Fibroblast of gingiva (primary cell): Measurements from ENCODE around the gene SIGMAR1.
"Not testable (repeated sequence)": the region's sequence is repeated elsewhere in the genome, so short reads cannot be mapped to it uniquely, and the experiment has no call there.

Experiments
- DNase-seq: peaks from one replicate; pipeline ENCODE4 v3.0.0-alpha.2; 2011; ENCODE audit warnings: low read depth

SIGMAR1 gene

DNA sequence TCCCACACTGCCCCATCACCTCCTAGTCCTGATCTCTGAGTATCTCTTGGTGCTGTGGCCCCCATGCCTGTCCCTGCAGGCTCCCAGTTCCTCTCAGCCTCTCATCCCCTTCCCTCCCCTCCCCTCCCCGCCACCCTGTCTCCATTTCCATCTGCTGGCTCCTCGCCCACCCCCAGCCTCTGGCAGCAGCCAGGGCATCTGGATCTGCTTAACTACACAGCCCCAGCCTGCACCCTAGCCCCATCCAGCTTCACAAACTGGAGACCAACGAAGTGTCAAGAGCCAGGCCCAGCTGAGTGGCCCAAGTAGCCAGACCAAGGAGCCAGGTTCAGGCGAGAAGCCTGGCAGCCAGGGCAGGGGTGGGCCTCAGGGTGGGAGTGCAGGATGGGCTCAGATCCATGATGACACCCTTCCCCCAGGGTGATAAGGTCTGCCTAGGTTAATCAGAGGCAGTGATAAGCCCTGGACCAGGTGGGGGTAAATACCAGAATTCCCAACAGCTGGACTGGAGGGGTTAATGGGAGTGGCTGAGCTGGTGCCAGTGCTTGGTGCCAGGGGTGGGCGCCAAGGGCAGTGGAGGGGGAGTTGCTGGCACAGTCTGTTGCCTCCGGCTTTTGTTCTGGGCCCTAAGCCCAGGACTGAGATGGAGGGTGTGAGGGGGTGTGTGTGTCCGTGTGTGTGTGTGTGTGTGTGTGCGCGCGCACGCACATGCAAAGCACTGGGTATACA, 16.9 kb upstream of the SIGMAR1 start:
- DNase-seq: peak; percentile 97

- DNase-seq: peak; percentile 45
Measured at GRCh38 chr9:34653151-34654072, 15.8 kb upstream of the SIGMAR1 start.

DNA sequence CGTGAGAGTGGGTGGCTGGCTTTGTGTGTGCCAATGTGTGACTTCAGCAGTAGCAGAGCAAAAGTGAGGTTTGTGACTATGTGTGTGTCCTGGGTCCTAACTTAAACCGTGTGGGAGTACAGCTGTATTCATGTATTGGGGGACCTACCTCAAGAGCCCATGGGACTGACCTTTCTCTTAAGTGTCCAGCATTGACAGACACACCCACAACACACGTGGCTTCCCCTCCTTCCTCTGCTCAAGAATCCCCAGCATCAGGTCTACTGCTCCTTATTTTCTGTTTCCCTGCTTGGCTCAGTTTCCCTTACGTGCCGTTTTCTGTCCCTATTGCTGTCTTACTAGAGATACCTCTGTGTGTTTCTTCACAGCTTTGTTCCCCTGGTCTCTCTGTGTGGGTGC, 15.0 kb upstream of the SIGMAR1 start:
- no peak for DNase-seq

GRCh38 chr9:34651876-34652601, 14.5 kb upstream of the SIGMAR1 start, which contains the start of gene IL11RA:
Gene IL11RA, plus strand, starts transcription at chr9:34652185. Its CDS starts 3,033 bp downstream, at chr9:34655218.
- DNase-seq: peak; percentile 94

DNA sequence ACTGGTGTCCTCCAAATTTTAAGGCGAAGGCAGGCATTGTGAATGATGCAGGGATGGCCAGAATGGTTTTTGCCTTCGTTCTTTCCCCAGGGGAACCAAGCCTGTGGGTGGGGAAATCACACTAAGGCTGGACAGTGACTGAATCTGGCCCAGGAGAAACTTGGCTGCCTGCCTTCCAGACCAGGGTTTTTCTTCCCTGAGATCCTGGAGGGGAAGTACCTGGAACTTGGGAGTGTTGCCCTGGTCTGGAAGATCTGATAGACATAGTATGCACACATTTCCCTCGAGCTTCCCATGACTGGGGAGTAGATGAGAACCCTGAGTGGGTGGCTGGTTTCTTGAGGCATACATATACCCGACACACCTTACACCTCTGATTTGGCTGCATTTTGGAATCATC, 13.7 kb upstream of the SIGMAR1 start:
- peak; percentile 52 for DNase-seq

DNA sequence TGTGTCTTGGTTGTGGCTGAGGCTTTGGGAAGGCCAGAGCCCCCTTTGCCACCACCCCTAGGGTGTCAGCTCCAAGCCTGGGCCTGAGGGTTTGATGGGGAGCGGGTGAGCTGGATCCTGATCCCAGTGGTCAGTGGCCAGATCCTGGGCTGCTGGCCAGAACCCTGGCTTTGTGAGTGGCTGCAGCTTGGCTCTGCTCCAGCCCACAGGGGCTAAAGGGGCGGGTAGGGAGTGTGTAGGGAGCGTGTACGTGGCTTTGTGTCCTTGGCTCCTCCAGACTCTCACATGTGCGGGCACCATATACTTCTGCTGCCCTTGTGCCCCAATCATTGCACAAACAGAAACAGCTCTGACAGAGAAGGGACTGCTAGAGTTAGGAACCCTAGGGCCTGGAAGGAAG, 13.2 kb upstream of the SIGMAR1 start:
- DNase-seq: peak; percentile 38

GRCh38 chr9:34648673-34649072, 11.1 kb upstream of the SIGMAR1 start:
- no peak for DNase-seq

GRCh38 chr9:34647651-34648050, 10.1 kb upstream of the SIGMAR1 start:
- no peak for DNase-seq

DNA sequence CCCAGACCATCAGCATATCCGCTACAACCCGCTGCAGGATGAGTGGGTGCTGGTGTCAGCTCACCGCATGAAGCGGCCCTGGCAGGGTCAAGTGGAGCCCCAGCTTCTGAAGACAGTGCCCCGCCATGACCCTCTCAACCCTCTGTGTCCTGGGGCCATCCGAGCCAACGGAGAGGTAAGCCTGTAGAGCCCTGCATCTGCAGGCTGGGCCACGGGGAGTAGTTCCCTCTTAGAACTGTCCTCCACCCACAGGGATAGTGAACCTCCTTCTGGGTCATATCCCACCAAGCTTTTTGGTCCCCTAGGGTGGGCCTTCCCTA, 9.5 kb upstream of the SIGMAR1 start:
- no peak for DNase-seq

GRCh38 chr9:34646211-34647083, 8.9 kb upstream of the SIGMAR1 start, which contains the start of gene GALT:
Gene GALT, plus strand, starts transcription at chr9:34646675. Its CDS starts 30 bp downstream, at chr9:34646705.
- peak; percentile 75 for DNase-seq

GRCh38 chr9:34644766-34645314, 7.3 kb upstream of the SIGMAR1 start:
- no peak for DNase-seq

DNA sequence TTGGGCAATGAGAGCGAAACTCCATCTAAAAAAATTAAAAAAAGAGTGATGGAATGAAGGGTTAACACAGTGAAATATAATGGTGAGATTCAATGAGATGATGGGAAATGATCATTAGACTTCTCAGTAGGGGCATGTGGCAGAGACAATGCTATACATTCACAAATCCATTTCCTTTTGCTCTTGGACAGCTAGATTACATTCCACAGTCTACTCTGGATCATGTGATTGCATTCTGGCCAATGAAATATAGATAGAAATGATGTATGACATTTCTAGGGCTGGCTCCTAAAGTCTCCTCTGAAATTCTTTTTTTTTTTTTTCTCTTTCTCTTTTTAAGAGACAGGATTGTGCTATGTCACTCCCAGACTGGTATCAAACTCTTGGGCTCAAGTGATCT, 5.1 kb upstream of the SIGMAR1 start:
- DNase-seq: no peak

DNA sequence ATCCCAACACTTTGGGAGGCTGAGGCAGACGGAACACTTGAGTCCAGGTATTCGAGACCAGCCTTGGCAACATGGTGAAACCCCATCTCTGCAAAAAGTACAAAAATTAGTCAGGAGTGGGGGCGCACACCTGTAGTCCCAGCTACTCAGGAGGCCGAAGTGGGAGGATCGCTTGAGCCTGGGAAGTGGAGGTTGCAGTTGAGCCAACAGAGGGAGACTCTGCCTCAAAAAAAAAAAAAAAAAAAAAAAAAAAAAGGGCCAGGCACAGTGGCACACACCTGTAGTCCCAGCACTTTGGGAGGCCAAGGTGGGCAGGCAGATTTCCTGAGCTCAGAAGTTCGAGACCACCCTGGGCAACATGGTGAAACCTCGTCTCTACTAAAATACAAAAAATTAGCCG, 1.7 kb upstream of the SIGMAR1 start:
- not testable (repeated sequence) for DNase-seq

GRCh38 chr9:34638138-34638445, 505 bp upstream of the SIGMAR1 start:
- DNase-seq: no peak

DNA sequence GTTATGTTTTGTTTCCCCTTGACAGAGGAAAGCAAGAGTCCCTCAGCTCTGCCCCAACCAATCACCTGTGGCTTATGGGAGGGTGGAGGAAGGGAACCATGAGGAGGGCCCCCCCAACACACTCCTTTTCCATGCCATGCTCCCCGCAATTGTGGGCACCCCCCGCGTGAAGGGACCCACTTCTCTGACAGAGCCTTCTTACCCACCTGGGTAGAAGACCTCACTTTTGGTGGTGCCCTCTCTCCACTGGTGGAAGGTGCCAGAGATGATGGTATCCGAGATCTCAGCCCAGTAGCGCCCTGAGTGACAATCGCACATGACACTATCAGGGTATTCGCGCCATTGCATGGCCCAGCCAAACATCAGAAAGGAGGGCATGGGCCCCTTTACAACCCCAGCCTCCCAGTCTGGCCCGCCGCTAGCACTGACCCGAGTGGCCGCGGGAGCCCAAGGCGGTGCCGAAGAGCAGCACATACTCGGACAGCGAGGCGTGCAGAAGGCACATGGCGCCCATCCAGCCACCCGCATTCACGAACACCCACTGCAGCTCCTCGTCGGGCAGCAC, 714 bp downstream of the SIGMAR1 start:
- peak; percentile 40 for DNase-seq

DNA sequence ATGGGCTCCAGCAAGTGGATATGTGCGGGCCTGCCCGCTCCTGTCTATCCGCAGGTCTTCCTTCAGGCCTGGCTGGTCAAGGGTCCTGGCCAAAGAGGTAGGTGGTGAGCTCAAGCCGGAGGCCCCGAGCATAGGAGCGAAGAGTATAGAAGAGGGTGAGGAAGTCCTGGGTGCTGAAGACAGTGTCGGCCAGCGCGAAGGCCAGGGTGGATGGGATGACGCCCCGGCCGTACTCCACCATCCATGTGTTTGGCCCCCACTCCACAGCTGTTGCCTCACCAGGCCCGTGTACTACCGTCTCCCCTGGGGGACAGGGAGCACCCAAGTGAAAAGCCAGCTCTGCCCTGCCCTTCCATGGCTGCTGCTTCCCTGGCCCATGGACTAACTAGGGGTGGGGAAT, 2.0 kb downstream of the SIGMAR1 start:
- DNase-seq: no peak

DNA sequence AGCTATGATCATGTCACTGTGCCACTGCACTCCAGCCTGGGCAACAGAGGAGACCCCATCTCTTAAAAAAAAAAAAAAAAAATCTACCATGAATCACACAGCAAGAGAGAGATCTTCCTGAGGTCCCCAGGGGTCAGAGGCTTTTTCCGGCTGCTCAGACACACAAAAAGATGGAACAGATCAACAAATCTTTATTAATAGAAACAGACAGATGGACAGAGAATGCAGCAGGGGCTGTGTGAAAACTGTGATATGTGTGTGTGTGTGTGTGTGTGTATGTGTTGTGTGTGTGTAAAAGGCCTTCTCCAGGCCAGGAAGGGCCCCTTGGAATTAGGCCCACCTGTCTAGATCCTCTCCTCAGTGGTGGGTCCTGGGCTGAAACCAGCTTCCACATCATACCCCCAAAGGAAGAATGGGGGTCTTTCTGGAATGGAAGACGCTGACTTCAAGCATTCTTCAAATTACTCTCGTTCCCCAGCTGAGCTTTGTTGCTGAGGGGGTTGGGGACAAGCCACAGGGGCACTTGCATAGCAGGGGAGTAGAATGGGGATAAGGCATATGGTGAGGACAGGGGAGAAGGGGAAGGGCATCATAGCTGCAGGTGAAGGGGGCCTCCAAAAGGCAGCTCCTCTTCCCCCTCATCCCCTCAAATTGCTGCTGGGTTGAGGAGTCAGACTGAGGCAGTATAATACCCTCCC, 2.9 kb downstream of the SIGMAR1 start:
- DNase-seq: no peak

- DNase-seq: peak; percentile 40
Measured at GRCh38 chr9:34633851-34634550, 3.6 kb downstream of the SIGMAR1 start.

DNA sequence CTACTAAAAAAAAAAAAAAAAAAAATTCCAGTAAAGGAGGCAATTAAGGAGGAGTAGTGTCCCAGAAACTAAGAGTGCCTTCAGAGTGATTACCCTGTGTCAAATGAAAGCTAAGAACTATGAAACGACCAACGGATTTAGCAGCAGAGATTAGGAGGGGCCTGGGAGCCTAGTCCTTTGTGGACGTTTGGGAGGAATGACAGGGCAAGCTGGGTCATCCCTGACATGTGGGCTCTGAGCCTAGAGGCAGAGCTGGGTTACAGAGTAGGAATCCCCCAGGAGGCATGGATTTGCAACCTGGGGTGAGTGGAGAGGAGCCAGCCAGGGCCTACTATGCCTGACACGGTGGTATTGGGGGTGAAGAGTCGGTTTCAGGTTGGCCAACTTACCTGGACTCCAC, 4.4 kb downstream of the SIGMAR1 start:
- DNase-seq: no peak
